Stimulated activated CD4-positive, alpha-beta T cell treated with anti-CD3 and anti-CD28 coated beads, Interleukin-2, amount 100 ng/mL, for 4 hours (primary cell): ENCODE results near the gene ARMS2.

Source experiments
- DNase-seq: peaks from one replicate; pipeline ENCODE4 v3.0.0-alpha.2; 2020; ENCODE audit warnings: low read depth

The ARMS2 gene

GRCh38 chr10:122450353-122450990 lies 4.0 kb upstream of the ARMS2 start:
- DNase-seq = no peak

DNA sequence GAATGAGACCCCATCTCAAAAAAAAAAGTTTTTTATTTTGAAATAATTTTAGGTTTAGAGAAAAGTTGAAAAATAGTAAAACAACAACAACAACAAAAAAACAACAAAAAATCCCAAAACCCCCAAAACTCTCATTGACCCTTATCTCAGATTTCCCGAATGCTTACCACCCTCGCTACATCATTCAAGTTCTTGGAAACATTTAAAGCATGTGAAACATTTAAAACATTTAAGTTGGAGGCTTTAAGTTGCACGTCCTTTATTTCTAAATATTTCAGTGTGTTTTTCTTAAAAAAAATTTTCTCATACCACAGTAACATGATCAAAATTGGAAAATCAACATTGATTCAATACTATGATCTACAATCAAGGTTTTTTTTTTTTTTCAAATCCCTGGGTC lies 382 bp upstream of the ARMS2 start:
- DNase-seq = no peak

DNA sequence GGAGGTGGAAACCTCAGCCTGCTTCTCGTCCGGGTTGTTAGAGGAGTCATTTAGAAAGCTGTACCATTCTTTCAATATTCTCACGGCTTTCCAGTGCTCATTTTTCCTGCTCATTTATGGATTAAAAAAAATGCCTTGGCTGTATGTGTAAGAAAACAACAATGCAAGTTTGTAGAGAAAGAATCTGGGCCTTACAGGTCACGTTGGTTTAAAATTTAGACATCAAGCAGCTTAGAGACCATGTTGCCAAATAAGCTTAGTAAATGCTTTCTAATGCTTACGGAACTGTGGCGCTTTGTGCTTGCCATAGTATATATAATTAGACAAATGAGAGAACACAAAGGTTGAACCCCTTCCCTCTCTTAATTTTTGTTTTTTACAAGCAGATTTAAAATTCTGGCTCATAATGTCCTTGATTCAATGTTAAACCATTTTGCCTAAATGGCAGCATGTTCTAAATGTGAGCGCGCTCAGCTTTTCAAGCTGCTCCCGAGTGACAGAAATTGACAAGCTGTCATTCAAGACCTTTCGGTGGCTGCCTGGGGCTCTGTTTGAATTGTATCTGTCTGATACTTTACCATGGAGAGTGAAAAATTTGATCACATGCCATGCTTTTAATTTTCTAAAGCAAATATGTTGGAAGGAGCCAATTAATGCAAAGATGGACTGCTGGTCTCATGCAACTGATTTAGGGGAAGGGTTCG lies 1.1 kb downstream of the ARMS2 start:
- DNase-seq = no peak

GRCh38 chr10:122457934-122458333 lies 3.5 kb downstream of the ARMS2 start:
- no peak for DNase-seq

- DNase-seq = no peak
These were observed 4.2 kb downstream of the ARMS2 start for GRCh38 chr10:122458693-122459092.

DNA sequence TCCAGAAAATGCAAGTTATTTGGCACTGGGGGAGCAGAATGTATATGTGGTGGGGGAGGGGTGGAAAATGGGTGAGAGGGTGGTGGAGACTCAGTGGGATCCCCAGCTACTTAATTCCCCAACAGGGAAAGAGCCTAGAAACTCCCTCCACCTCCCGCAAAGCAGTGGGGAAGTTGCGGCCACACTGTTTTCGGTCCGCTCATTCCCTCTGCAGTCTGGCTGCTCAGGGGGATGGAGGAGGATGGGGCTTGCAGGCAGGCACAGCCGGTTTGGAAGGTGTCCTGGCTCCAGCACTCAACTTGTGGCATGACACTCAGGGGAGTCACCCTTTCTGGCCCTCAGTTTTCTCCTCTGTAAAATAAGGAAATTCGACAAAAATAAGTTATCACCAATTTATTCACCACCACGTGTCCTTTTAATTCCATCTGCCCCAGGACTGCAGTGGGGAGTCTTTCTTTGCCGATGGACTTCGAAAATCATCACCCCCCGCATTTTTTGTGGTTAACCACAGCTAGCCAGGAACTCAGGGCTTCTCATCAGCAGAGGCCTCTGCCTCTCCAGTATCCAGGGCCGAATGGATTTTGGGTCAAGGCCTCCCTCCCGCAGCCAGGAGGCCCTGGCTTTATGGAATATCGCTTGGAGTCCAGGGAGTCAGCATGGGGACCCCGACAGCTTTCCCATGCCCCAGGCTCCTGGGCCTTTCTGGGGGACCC lies 5.3 kb downstream of the ARMS2 start:
- DNase-seq = no peak

DNA sequence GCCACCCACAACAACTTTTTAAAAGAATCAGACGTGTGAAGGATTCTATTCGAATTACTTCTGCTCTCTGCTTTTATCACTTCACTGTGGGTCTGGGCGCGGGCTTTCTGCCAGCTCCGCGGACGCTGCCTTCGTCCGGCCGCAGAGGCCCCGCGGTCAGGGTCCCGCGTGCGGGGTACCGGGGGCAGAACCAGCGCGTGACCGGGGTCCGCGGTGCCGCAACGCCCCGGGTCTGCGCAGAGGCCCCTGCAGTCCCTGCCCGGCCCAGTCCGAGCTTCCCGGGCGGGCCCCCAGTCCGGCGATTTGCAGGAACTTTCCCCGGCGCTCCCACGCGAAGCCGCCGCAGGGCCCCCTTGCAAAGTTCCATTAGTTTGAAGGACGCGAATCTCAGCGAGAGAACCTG lies 6.4 kb downstream of the ARMS2 start:
- DNase-seq = no peak

DNA sequence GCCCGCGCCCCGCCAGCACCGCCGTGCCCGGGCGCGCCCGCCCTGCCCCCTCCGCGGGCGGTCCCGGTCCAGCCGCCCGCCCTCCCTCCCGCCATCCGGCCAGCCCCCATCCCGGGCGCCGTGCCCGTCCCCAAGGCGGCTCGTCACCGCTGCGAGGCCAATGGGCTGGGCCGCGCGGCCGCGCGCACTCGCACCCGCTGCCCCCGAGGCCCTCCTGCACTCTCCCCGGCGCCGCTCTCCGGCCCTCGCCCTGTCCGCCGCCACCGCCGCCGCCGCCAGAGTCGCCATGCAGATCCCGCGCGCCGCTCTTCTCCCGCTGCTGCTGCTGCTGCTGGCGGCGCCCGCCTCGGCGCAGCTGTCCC lies 6.9 kb downstream of the ARMS2 start, which contains the start of gene HTRA1:
Gene HTRA1, plus strand, starts transcription at position 187 of the 362 bp plus-strand sequence. Its CDS starts 100 bp downstream, at position 287.
- DNase-seq = no peak

GRCh38 chr10:122461729-122462532 lies 7.5 kb downstream of the ARMS2 start:
- no peak for DNase-seq

DNA sequence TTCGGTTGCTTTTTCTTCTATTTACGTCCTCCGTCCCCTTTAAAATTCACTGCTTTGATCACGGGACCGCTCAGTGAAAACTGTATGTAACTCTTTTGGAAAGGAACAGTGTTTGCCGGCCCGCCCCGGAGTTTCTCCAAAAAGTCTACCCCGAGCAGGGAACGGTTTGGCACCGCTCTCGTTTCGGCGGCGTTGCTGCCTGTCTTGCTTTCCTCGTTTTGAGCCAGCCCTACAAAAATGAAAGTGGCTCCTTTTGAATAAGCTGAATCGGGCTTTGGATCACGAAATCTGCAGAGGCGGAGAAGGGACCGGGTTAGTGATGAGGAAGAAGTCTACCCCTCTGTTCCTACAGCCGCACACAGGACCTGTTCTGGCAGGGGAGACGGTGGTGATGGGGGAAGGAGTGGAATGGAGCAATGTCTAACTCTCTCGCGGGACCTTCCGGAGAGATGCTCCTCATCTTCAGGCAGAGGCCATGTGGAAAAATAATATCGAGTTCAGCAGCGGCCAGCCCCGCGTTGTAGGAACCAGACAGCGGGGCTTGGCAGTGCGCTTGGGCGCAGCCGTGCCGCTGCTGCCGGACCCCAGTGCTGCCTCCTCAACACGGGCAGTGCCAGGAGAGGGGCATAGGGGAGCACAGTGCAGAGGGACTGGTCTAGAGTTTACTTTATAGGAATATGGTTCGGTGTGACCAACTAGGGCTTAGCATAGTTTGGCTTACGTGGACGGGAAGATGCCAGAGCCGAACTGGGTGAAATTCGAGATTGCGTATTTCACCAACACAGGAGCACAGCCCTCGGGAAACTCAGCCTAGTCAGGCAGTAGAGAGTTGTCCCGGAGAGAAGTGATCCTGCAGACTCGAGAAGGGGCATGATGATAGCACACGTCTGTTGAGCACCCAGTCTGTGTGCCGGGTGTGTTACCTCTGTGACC lies 8.3 kb downstream of the ARMS2 start:
- no peak for DNase-seq

- DNase-seq = no peak
These were observed 9.2 kb downstream of the ARMS2 start for GRCh38 chr10:122463466-122464249.

GRCh38 chr10:122464250-122464510 lies 9.7 kb downstream of the ARMS2 start:
- DNase-seq = no peak

DNA sequence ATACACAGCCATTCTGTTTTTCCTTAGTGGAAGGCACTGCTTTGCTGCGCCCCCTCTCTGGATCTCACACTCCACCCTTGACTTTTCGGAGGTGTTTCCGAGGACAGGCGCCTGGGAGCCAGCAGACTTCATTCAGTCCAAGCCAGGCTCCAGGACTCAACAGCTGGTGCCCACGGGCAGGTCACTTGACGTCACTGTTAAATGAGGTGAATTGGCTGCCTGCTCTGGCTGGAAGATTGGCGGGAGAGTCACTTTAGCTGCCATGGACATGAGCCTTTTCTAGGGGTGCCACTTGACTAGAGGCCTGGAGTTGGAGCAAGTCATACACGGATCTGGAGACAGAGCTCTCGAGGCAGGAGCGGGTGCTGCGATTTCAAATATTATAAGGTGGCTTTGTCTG lies 10.1 kb downstream of the ARMS2 start:
- DNase-seq = no peak

- DNase-seq = no peak
These were observed 11.1 kb downstream of the ARMS2 start for GRCh38 chr10:122465401-122466040.

DNA sequence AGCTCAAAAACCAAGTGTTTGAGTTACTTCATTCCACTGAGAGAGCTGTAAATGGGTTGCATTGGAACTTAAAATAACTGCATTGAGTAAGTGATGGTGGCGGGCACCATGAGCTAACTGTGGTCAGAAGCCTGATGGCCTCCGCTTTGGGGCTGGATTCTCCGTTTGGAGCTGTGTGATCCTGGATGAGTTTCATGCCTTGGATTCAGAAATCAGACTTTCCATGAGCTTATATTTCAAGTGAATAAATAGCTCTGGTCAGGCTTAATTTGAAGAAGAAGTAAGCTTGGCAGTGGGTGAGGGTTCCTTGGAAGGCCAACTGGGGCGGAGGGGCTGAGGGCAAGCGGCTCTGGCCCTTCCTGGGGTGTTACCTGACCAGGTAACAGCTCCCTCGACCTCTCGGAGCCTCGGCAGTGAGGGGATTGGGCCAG lies 12.5 kb downstream of the ARMS2 start:
- DNase-seq = no peak

- DNase-seq = no peak
These were observed 13.2 kb downstream of the ARMS2 start for GRCh38 chr10:122467701-122468100.

DNA sequence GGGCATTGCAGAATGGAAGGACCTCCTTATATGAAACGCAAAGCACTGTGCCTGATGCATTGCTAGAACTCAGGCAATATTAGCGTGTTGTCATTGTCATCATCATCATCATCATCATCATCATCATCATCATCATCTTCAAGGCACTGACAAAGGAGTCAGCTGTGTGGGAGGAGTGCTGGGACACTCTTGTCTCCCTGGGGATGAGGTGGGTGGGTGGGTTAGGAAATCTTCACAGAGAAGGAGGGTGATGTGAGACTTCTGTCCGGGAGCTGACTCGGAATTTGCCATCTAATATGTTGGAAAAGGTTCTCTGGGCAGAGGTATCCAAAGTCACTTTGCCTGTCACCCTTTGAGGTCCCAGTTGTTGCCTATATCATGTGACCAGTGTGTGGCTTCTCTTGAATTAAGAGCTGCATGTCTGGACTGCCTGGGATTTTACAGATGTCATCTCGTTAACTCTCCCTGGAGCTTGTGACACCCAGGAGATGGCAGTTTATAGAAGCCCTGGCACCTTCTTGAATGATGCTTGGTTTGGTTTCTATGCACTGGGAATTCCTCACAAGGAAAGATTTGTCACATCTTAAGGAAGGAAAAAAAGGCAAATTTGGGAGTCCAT lies 14.0 kb downstream of the ARMS2 start:
- DNase-seq = no peak

DNA sequence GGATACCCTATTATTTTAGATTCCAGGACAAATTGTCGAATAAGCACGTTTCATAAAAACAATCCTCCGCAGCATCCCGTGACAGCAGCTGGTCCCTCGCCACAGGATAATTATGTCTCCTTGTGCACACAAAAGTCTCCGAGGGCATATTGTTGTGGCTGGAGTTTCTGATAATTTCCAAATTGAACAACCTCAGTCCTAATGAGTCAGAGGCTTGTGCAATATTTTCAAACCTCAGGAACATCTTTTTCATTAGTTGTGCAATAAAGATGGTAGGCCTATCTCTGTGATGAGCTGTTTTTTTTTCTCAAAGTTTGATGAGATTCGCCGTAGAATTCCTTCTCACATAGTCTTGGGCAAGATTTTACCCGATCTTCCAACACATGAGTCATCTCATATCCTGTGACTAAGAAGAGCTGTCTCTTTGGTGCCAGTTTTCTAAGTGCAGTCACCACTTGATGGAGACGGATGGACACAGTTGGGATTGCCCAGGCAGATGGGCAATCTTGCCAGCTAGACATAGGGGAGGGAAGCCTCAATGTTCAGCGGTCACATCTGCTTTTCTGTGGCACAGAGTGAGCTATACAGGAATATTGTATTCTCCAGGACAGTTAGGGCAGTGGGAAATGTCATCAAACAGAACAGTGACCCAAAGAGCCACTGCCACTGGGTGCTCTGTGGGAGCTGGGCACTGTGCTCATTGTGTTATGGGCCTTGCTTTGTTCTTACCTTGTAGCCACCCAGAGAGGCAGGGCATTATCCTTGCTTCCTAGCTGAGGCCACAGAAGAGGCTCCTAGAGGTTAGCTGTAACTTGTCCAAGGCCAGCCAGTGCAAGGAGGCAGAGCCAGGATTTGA lies 14.7 kb downstream of the ARMS2 start:
- no peak for DNase-seq

GRCh38 chr10:122469848-122470247 lies 15.4 kb downstream of the ARMS2 start:
- no peak for DNase-seq
